Neural cell (in vitro differentiated cells): ENCODE results near the gene BGN. TPM values are rescaled to one million over a fixed set of nuclear protein-coding genes. Genes with fewer than 3 reads are reported as not detected.

Experiments
- H2AFZ ChIP-seq: fragments of 200-600, 300-800 bp; sonication (generic), shearing (Covaris generic); 2 replicates; pipeline ENCODE4 v1.6.0; 2014; ENCODE audit warnings: low read depth, mild to moderate bottlenecking, antibody characterized with exemption, low read length, moderate library complexity
- H3F3A ChIP-seq: fragments of 200-600 bp; shearing (Covaris generic); 2 replicates; pipeline ENCODE4 v1.6.1; 2016; ENCODE audit warnings: mild to moderate bottlenecking, moderate library complexity, mixed read lengths, antibody characterized with exemption, low read length; ENCODE audit not compliant: insufficient read depth, poor library complexity, severe bottlenecking
- H3K27ac ChIP-seq: fragments of 200-600, 300-800 bp; sonication (generic), shearing (Covaris generic); 2 replicates; pipeline ENCODE4 v1.5.1; 2014; ENCODE audit warnings: mild to moderate bottlenecking, low read length, moderate library complexity
- H3K27me3 ChIP-seq: fragments of 300-800, 200-600 bp; sonication (generic), shearing (Covaris generic); 2 replicates; pipeline ENCODE4 v1.6.0; 2014; ENCODE audit warnings: mild to moderate bottlenecking, low read depth, low read length, moderate library complexity; ENCODE audit not compliant: insufficient read depth
- H3K36me3 ChIP-seq: fragments of 300-800, 200-600 bp; sonication (generic), shearing (Covaris generic); 2 replicates; pipeline ENCODE4 v1.5.1; 2014; ENCODE audit warnings: mild to moderate bottlenecking, antibody characterized with exemption, low read length, moderate library complexity; ENCODE audit not compliant: insufficient read depth
- H3K4me2 ChIP-seq: fragments of 300-800, 200-600 bp; sonication (generic), shearing (Covaris generic); 2 replicates; pipeline ENCODE4 v1.6.0; 2014; ENCODE audit warnings: mild to moderate bottlenecking, low read length
- H3K4me3 ChIP-seq: fragments of 300-800, 200-600 bp; sonication (generic), shearing (Covaris generic); 2 replicates; pipeline ENCODE4 v1.5.1; 2014; ENCODE audit warnings: mild to moderate bottlenecking, low read length, moderate library complexity
- H3K79me2 ChIP-seq: fragments of 200-600 bp; shearing (Covaris generic); replicated peaks from 2 replicates; pipeline ENCODE4 v1.6.0; 2014; ENCODE audit warnings: mild to moderate bottlenecking, low read length, moderate library complexity; ENCODE audit not compliant: insufficient read depth
- H3K9ac ChIP-seq: fragments of 300-800, 200-600 bp; sonication (generic), shearing (Covaris generic); 2 replicates; pipeline ENCODE4 v1.6.1; 2016; ENCODE audit warnings: mild to moderate bottlenecking, low read length, mixed read lengths
- H3K9me2 ChIP-seq: fragments of 200-600 bp; shearing (Covaris generic); 2 replicates; pipeline ENCODE4 v1.6.1; 2016; ENCODE audit warnings: mild to moderate bottlenecking, low read length, mixed read lengths; ENCODE audit not compliant: insufficient read depth
- H3K9me3 ChIP-seq: fragments of 200-600, 300-800 bp; sonication (generic), shearing (Covaris generic); 2 replicates; pipeline ENCODE4 v1.6.1; 2016; ENCODE audit warnings: mild to moderate bottlenecking, mixed run types, low read length, moderate library complexity, mixed read lengths
- H4K20me1 ChIP-seq: fragments of 200-600 bp; shearing (Covaris generic); 2 replicates; pipeline ENCODE4 v1.6.1; 2016; ENCODE audit warnings: mild to moderate bottlenecking, mixed run types; ENCODE audit not compliant: insufficient read depth
- CTCF ChIP-seq: fragments of 450-650 bp; IDR thresholded peaks from 2 replicates; pipeline ENCODE4 v1.5.1; 2014; ENCODE audit warnings: antibody characterized with exemption, mild to moderate bottlenecking, moderate library complexity; ENCODE audit not compliant: poor library complexity, severe bottlenecking
- EP300 ChIP-seq: fragments of 450-650 bp; conservative IDR thresholded peaks from 2 replicates; pipeline ENCODE4 v1.6.1; 2014; ENCODE audit warnings: antibody characterized with exemption, mild to moderate bottlenecking, moderate library complexity; ENCODE audit not compliant: poor library complexity, severe bottlenecking
- EZH2 ChIP-seq: fragments of 200-600, 300-800 bp; shearing (Covaris generic), sonication (generic); IDR thresholded peaks from 2 replicates; pipeline ENCODE4 v1.6.1; 2014; ENCODE audit warnings: antibody characterized with exemption, low read length, borderline replicate concordance, mild to moderate bottlenecking; ENCODE audit not compliant: insufficient read depth, poor library complexity, severe bottlenecking
- MXI1 ChIP-seq: fragments of 450-650 bp; conservative IDR thresholded peaks from 2 replicates; pipeline ENCODE4 v1.6.1; 2014; ENCODE audit warnings: antibody characterized with exemption, mild to moderate bottlenecking; ENCODE audit not compliant: poor library complexity, severe bottlenecking
- POLR2AphosphoS5 ChIP-seq: IDR thresholded peaks from 2 replicates; pipeline ENCODE4 v1.6.1; 2012
- RAD21 ChIP-seq: fragments of 450-650 bp; conservative IDR thresholded peaks from 2 replicates; pipeline ENCODE4 v1.6.1; 2014; ENCODE audit warnings: antibody characterized with exemption, mild to moderate bottlenecking, moderate library complexity
- REST ChIP-seq: IDR thresholded peaks from 2 replicates; pipeline ENCODE4 v1.6.1; 2012; ENCODE audit warnings: borderline replicate concordance
- SMC3 ChIP-seq: fragments of 450-650 bp; conservative IDR thresholded peaks from 2 replicates; pipeline ENCODE4 v1.6.1; 2014; ENCODE audit warnings: antibody characterized with exemption, mild to moderate bottlenecking, moderate library complexity; ENCODE audit not compliant: poor library complexity
- TAF1 ChIP-seq: IDR thresholded peaks from 2 replicates; pipeline ENCODE4 v1.6.1; 2012; ENCODE audit warnings: low read depth
- polyA plus RNA-seq: library from polyadenylated mRNA; depleted of rRNA; stranded (reverse); fragments of >200 nt; gene quantifications from 2 replicates; pipeline ENCODE4 v1.2.3, GENCODE V29; 2014

Gene BGN
- polyA plus RNA-seq, 1 donor from 2014 or later = not detected

GRCh38 chrX:153526042-153526441 is 31.3 kb downstream of the BGN start:
- Histone ChIP-seq H3K36me3 (no peaks in the 10 kb centered on the region), H3K9me3 (no peaks in the 10 kb centered on the region), H3K9me2 (no peaks in the 10 kb centered on the region), H3K27me3 (no peaks in the 10 kb centered on the region), H3K9ac (no peak overlapping the region), H3F3A (no peaks in the 10 kb centered on the region), H3K27ac (no peak overlapping the region), H3K4me3 (no peak overlapping the region), H4K20me1 (no peaks in the 10 kb centered on the region), H2AFZ (no peak overlapping the region), H3K79me2 (no peaks in the 10 kb centered on the region), H3K4me2 (no peak overlapping the region)
- TF ChIP-seq CTCF = no peak
- no peak for TF ChIP-seq EP300
- TF ChIP-seq MXI1 = no peak
- no peak for TF ChIP-seq POLR2AphosphoS5
- TF ChIP-seq SMC3 = no peak
- TF ChIP-seq EZH2 = no peak
- TF ChIP-seq REST = no peak
- TF ChIP-seq RAD21 = no peak

- H3K27me3 ChIP-seq = no peaks in the 10 kb centered on the region
- no peaks in the 10 kb centered on the region for H3K36me3 ChIP-seq
- H3K9me2 ChIP-seq = no peaks in the 10 kb centered on the region
- H3K4me3 ChIP-seq = no peak overlapping the region
- H3K9me3 ChIP-seq = no peaks in the 10 kb centered on the region
- no peaks in the 10 kb centered on the region for H4K20me1 ChIP-seq
- no peaks in the 10 kb centered on the region for H3F3A ChIP-seq
- no peak overlapping the region for H3K9ac ChIP-seq
- H3K79me2 ChIP-seq = no peaks in the 10 kb centered on the region
- no peak overlapping the region for H2AFZ ChIP-seq
- no peak overlapping the region for H3K4me2 ChIP-seq
- H3K27ac ChIP-seq = no peak overlapping the region
- no peak for TF ChIP-seq MXI1
- TF ChIP-seq TAF1 = no peak
- no peak for TF ChIP-seq RAD21
- no peak for TF ChIP-seq CTCF
- TF ChIP-seq EZH2 = no peak
- no peak for TF ChIP-seq SMC3
- no peak for TF ChIP-seq EP300
- TF ChIP-seq REST = no peak
These were observed 32.0 kb downstream of the BGN start for GRCh38 chrX:153526801-153527200.
